ENCODE measurements around the gene EXD1.

DNA sequence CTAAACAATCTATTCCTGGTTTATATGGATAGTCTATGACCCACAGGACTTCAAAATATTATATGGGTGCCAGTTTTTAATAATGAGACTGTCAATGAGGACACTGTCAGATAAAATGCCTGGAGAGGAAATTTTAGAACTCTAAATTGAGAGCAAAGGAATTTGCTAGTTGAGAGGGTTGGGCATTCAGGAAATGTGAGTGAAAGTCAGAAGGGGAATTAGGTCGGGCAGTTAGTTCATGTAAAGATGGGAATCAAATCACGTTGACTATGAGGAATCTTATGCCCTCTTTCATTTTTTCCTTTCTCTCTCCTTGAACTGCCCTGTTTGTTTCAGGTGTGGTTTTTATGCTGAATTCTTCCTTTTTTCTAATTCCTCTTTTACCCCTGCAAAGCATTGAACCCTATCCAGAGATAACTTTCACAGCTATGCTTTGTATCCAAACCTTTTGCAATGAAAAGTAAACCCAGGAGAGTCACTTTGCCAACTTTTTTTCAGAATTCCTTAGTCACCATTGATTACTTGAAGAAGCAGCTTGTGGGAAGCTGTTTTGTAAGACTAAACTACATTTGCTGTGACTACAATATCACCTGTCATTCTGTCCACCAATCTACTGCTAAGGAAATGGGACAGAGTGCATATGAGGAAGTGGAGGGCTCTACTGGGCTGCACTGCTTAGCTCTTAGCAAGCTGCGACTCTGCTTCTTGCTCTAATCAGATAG, 28.4 kb upstream of the EXD1 start:
- TF ChIP-seq, protein P1, sequence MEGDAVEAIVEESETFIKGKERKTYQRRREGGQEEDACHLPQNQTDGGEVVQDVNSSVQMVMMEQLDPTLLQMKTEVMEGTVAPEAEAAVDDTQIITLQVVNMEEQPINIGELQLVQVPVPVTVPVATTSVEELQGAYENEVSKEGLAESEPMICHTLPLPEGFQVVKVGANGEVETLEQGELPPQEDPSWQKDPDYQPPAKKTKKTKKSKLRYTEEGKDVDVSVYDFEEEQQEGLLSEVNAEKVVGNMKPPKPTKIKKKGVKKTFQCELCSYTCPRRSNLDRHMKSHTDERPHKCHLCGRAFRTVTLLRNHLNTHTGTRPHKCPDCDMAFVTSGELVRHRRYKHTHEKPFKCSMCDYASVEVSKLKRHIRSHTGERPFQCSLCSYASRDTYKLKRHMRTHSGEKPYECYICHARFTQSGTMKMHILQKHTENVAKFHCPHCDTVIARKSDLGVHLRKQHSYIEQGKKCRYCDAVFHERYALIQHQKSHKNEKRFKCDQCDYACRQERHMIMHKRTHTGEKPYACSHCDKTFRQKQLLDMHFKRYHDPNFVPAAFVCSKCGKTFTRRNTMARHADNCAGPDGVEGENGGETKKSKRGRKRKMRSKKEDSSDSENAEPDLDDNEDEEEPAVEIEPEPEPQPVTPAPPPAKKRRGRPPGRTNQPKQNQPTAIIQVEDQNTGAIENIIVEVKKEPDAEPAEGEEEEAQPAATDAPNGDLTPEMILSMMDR (IDR thresholded peaks at IDR 0.05) = no peak
- no peak for TF ChIP-seq EZH2 (IDR thresholded peaks at IDR 0.05)
